WTC11 (cell line): ENCODE results near the gene FAM187B. TPM values are rescaled to one million over a fixed set of nuclear protein-coding genes. Genes with fewer than 3 reads are reported as not detected.

Experiments used
- ATAC-seq: fragments of 200-7000 bp; cut with Tn5 transposase; 2 replicates; pipeline ENCODE4 v1.10.0; 2021; ENCODE audit warnings: mild to moderate bottlenecking, moderate library complexity
- CTCF ChIA-PET: fragments of 300-600 bp; sonication (Branson Sonifier 250); formaldehyde crosslinking; loops from one replicate; lab custom pipeline; 2021; ENCODE audit warnings: antibody characterized with exemption; lab: Charles Lee
- POLR2A ChIA-PET: fragments of 350-600 bp; sonication (Branson Sonifier 250); formaldehyde crosslinking; loops from one replicate; lab custom pipeline; 2021; ENCODE audit warnings: antibody characterized with exemption; lab: Charles Lee
- DNase-seq: peaks from one replicate; pipeline ENCODE4 v3.0.0; 2021; ENCODE audit warnings: low spot score
- H3K27ac Mint-ChIP-seq: 2 replicates; pipeline ENCODE4 v1.8.0; 2021; ENCODE audit warnings: mixed read lengths
- H3K27me3 Mint-ChIP-seq: 2 replicates; pipeline ENCODE4 v1.8.0; 2021; ENCODE audit warnings: low read depth, mild to moderate bottlenecking, moderate library complexity, mixed read lengths
- H3K36me3 Mint-ChIP-seq: 2 replicates; pipeline ENCODE4 v1.8.0; 2021; ENCODE audit warnings: mixed read lengths
- H3K4me1 Mint-ChIP-seq: 2 replicates; pipeline ENCODE4 v1.8.0; 2022; ENCODE audit warnings: mixed read lengths
- H3K4me3 Mint-ChIP-seq: 2 replicates; pipeline ENCODE4 v1.8.0; 2021; ENCODE audit warnings: mild to moderate bottlenecking, moderate library complexity, mixed read lengths
- H3K9me3 Mint-ChIP-seq: 2 replicates; pipeline ENCODE4 v1.8.0; 2021; ENCODE audit warnings: mixed read lengths
- ATF1 ChIP-seq: sonication (generic); formaldehyde crosslinking; IDR thresholded peaks from 2 replicates; pipeline ENCODE4 v1.8.1; 2023; ENCODE audit warnings: mild to moderate bottlenecking, moderate library complexity, missing genetic modification reagents
- CREM ChIP-seq: sonication (generic); formaldehyde crosslinking; IDR thresholded peaks from 2 replicates; pipeline ENCODE4 v1.8.1; 2022; ENCODE audit warnings: mild to moderate bottlenecking, missing genetic modification reagents, moderate library complexity
- FOXK1 ChIP-seq: sonication (generic); formaldehyde crosslinking; IDR thresholded peaks from 2 replicates; pipeline ENCODE4 v1.8.0; 2022; ENCODE audit warnings: mild to moderate bottlenecking, moderate library complexity, missing genetic modification reagents
- GRHL2 ChIP-seq: fragments of 250-450 bp; sonication (Bioruptor Pico); IDR thresholded peaks from 2 replicates; pipeline ENCODE4 v1.8.0; 2022; ENCODE audit warnings: mild to moderate bottlenecking, moderate library complexity; ENCODE audit not compliant: insufficient replicate concordance, severe bottlenecking
- HMGA2 ChIP-seq: fragments of 250-450 bp; sonication (Bioruptor Pico); IDR thresholded peaks from 2 replicates; pipeline ENCODE4 v1.4.0; 2021; ENCODE audit warnings: mild to moderate bottlenecking, moderate library complexity
- IRF2 ChIP-seq: sonication (generic); formaldehyde crosslinking; IDR thresholded peaks from 2 replicates; pipeline ENCODE4 v1.8.0; 2022; ENCODE audit warnings: low read depth, missing genetic modification reagents, borderline replicate concordance
- MYBL2 ChIP-seq: sonication (generic); formaldehyde crosslinking; IDR thresholded peaks from 2 replicates; pipeline ENCODE4 v1.8.1; 2023; ENCODE audit warnings: mild to moderate bottlenecking, moderate library complexity, missing genetic modification reagents
- NFATC4 ChIP-seq: fragments of 250-450 bp; sonication (Bioruptor Pico); IDR thresholded peaks from 2 replicates; pipeline ENCODE4 v1.9.0; 2021; ENCODE audit warnings: mild to moderate bottlenecking
- SMAD4 ChIP-seq: sonication (generic); formaldehyde crosslinking; IDR thresholded peaks from 2 replicates; pipeline ENCODE4 v1.8.0; 2022; ENCODE audit warnings: mild to moderate bottlenecking, missing genetic modification reagents
- SOX15 ChIP-seq: fragments of 250-450 bp; sonication (Bioruptor Pico); IDR thresholded peaks from 2 replicates; pipeline ENCODE4 v1.9.0; 2021; ENCODE audit warnings: mild to moderate bottlenecking
- TEAD1 ChIP-seq: sonication (generic); formaldehyde crosslinking; IDR thresholded peaks from 2 replicates; pipeline ENCODE4 v1.8.0; 2022; ENCODE audit warnings: mild to moderate bottlenecking, missing genetic modification reagents
- TEAD4 ChIP-seq: sonication (generic); formaldehyde crosslinking; IDR thresholded peaks from 2 replicates; pipeline ENCODE4 v1.8.0; 2022; ENCODE audit warnings: mild to moderate bottlenecking, missing genetic modification reagents
- ZNF232 ChIP-seq: sonication (generic); formaldehyde crosslinking; IDR thresholded peaks from 2 replicates; pipeline ENCODE4 v1.8.0; 2022; ENCODE audit warnings: mild to moderate bottlenecking, missing genetic modification reagents
- ZNF396 ChIP-seq: fragments of 250-450 bp; sonication (Bioruptor Pico); IDR thresholded peaks from 2 replicates; pipeline ENCODE4 v1.8.0; 2021; ENCODE audit warnings: mild to moderate bottlenecking, moderate library complexity, borderline replicate concordance
- ZNF671 ChIP-seq: fragments of 250-450 bp; sonication (Bioruptor Pico); IDR thresholded peaks from 2 replicates; pipeline ENCODE4 v1.8.0; 2021; ENCODE audit warnings: mild to moderate bottlenecking
- total RNA-seq: library from RNA; stranded (reverse); gene quantifications from 3 replicates; pipeline ENCODE4 v1.2.3, GENCODE V29; 2021
- TF ChIP-seq, protein P1 (sequence below): fragments of 250-450 bp; sonication (Bioruptor Pico); IDR thresholded peaks from 2 replicates; pipeline ENCODE4 v1.9.0; 2021; ENCODE audit warnings: moderate library complexity, mild to moderate bottlenecking, inconsistent platforms, borderline replicate concordance
- TF ChIP-seq, protein P2 (sequence below): sonication (generic); formaldehyde crosslinking; conservative IDR thresholded peaks from 2 replicates; pipeline ENCODE4 v1.8.1; 2023; ENCODE audit warnings: mild to moderate bottlenecking, low read depth, missing genetic modification reagents, moderate library complexity
- TF ChIP-seq, protein P3 (sequence below): sonication (generic); formaldehyde crosslinking; IDR thresholded peaks from 2 replicates; pipeline ENCODE4 v1.8.1; 2022; ENCODE audit warnings: low read depth, mild to moderate bottlenecking, moderate library complexity, missing genetic modification reagents, borderline replicate concordance
- TF ChIP-seq, protein P4 (sequence below): sonication (generic); formaldehyde crosslinking; IDR thresholded peaks from 2 replicates; pipeline ENCODE4 v1.8.1; 2023; ENCODE audit warnings: mild to moderate bottlenecking, missing genetic modification reagents
- TF ChIP-seq, protein P5 (sequence below): sonication (generic); formaldehyde crosslinking; IDR thresholded peaks from 2 replicates; pipeline ENCODE4 v1.8.0; 2022; ENCODE audit warnings: mild to moderate bottlenecking, missing genetic modification reagents
- TF ChIP-seq, protein P6 (sequence below): fragments of 250-450 bp; sonication (Bioruptor Pico); IDR thresholded peaks from 2 replicates; pipeline ENCODE4 v2.1.2; 2022; ENCODE audit warnings: mild to moderate bottlenecking, moderate library complexity
- TF ChIP-seq, protein P7 (sequence below): fragments of 200-600 bp; IDR thresholded peaks from 2 replicates; pipeline ENCODE4 v1.8.0; 2022; ENCODE audit warnings: antibody characterized with exemption

FAM187B gene
- total RNA-seq, 1 experiment from 2014 or later: 0.20 TPM

DNA sequence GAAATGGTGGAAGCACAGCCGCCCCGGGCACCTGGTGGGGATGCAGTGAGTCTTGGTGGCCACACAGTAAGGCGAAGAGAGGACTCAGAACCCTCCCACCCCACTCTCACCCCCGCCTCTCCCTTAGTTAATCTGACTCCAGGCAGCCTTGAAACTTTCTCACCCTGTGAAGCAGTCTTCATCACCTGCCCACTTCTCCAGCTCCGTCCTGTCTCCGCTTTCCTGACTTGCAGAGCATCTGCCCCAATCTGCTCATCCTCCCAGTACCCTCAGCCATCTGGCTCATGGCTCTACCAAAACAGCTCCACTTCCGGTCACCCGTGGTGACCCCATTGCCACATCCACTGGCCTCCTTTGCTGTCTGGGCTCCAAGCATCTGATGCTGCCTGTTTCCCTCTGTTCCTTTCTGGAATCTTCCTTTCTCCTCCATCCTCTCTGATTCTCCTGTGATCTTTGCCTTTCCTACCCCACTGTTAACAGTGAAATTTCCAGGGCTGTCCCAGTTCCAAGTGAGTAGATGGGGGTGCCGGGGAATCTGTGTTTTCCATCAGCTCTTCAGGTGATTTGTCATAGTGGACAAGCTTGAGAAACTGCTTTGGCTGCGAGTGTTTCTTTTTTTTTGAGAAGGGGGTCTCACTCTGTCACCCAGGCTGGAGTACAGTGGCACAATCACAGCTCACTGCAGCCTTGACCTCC is 44.6 kb upstream of the FAM187B start (continued):
- TF ChIP-seq CREM (CRISPR knock-in tag) (no peak), TEAD4 (CRISPR knock-in tag) (no peak), NFATC4 (CRISPR knock-in tag) (no peak), TEAD1 (CRISPR knock-in tag) (no peak)
- TF ChIP-seq, protein P1, sequence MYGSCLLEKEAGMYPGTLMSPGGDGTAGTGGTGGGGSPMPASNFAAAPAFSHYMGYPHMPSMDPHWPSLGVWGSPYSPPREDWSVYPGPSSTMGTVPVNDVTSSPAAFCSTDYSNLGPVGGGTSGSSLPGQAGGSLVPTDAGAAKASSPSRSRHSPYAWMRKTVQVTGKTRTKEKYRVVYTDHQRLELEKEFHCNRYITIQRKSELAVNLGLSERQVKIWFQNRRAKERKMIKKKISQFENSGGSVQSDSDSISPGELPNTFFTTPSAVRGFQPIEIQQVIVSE (CRISPR knock-in tag): no peak
- TF ChIP-seq, all 79 proteins: peak for 0

DNA sequence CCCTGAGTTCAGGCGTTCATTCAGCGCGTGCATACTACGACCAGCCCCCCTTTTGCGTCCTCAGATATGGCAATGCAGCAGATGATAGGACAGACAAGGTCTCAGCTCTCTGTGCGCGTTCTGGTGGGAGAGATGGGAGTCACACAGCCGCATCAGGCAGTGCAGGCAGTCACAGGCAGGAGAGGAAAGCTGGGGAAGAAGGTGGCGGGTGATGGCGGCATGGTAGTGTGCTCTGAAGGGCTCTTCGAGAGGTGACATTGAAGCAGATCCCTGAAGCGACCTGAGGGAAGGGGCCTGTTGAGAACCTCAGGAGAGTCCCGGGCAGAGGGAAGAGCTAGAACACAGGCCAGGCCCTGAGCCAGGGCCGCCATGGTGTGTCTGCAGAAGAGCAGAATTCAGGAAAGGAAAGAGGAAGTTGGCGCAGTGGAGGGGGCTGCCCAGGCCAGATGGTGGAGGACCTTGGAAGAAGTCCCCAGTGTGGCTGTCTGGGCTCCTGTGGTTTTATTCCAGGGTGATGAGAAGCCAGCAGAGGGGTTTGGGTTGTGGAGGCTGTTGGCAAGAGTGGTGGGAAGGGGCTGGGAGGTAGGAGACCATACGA is 43.7 kb upstream of the FAM187B start:
- H3K4me1 Mint-ChIP-seq: no peaks in the 10 kb centered on the region

DNA sequence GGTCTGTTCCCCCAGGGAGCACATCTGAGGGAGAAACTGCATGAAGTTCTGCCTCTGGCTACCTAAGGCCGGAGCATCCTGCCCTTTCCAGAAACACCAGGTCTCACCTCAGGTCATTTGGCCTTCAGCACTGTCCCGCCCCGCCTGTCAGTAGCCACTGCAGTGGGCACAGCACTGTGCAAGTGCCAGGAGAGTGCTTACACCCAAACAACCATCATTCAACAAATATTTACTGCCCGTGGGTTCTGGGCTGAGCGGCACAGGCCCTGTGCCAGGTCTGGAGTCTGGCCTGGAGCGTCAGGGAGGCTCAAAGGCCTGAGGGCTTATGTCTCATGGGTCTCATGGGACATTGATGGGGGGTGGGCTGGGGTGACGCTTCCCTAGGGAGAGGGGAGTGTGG is 43.0 kb upstream of the FAM187B start:
- CTCF ChIA-PET: no interaction called here
- ATAC-seq (no peak), DNase-seq (no peak)
- TF ChIP-seq, protein P2, sequence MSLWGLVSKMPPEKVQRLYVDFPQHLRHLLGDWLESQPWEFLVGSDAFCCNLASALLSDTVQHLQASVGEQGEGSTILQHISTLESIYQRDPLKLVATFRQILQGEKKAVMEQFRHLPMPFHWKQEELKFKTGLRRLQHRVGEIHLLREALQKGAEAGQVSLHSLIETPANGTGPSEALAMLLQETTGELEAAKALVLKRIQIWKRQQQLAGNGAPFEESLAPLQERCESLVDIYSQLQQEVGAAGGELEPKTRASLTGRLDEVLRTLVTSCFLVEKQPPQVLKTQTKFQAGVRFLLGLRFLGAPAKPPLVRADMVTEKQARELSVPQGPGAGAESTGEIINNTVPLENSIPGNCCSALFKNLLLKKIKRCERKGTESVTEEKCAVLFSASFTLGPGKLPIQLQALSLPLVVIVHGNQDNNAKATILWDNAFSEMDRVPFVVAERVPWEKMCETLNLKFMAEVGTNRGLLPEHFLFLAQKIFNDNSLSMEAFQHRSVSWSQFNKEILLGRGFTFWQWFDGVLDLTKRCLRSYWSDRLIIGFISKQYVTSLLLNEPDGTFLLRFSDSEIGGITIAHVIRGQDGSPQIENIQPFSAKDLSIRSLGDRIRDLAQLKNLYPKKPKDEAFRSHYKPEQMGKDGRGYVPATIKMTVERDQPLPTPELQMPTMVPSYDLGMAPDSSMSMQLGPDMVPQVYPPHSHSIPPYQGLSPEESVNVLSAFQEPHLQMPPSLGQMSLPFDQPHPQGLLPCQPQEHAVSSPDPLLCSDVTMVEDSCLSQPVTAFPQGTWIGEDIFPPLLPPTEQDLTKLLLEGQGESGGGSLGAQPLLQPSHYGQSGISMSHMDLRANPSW (CRISPR knock-in tag): no peak
- TF ChIP-seq, protein P3, sequence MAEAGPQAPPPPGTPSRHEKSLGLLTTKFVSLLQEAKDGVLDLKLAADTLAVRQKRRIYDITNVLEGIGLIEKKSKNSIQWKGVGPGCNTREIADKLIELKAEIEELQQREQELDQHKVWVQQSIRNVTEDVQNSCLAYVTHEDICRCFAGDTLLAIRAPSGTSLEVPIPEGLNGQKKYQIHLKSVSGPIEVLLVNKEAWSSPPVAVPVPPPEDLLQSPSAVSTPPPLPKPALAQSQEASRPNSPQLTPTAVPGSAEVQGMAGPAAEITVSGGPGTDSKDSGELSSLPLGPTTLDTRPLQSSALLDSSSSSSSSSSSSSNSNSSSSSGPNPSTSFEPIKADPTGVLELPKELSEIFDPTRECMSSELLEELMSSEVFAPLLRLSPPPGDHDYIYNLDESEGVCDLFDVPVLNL (CRISPR knock-in tag): no peak
- TF ChIP-seq MYBL2 (no peak), FOXK1 (no peak), ATF1 (no peak), HMGA2 (CRISPR knock-in tag) (no peak), SMAD4 (CRISPR knock-in tag) (no peak)
- TF ChIP-seq, protein P4, sequence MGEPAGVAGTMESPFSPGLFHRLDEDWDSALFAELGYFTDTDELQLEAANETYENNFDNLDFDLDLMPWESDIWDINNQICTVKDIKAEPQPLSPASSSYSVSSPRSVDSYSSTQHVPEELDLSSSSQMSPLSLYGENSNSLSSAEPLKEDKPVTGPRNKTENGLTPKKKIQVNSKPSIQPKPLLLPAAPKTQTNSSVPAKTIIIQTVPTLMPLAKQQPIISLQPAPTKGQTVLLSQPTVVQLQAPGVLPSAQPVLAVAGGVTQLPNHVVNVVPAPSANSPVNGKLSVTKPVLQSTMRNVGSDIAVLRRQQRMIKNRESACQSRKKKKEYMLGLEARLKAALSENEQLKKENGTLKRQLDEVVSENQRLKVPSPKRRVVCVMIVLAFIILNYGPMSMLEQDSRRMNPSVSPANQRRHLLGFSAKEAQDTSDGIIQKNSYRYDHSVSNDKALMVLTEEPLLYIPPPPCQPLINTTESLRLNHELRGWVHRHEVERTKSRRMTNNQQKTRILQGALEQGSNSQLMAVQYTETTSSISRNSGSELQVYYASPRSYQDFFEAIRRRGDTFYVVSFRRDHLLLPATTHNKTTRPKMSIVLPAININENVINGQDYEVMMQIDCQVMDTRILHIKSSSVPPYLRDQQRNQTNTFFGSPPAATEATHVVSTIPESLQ: no peak
- TF ChIP-seq, protein P5, sequence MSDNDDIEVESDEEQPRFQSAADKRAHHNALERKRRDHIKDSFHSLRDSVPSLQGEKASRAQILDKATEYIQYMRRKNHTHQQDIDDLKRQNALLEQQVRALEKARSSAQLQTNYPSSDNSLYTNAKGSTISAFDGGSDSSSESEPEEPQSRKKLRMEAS: no peak
- TF ChIP-seq, all 79 proteins: peak for 0
- Mint-ChIP-seq H3K27ac (peak overlapping the region; percentile 57; the same call in 1 of the 2 replicates), H3K36me3 (peaks cover 51% of the 10 kb centered on the region), H3K27me3 (no peaks in the 10 kb centered on the region), H3K4me3 (no peak overlapping the region), H3K9me3 (no peaks in the 10 kb centered on the region), H3K4me1 (no peaks in the 10 kb centered on the region)
- POLR2A ChIA-PET: no interaction called here

More for the DNA sequence above, 43.7 kb upstream of the FAM187B start:
- ChIA-PET POLR2A (no interaction called here), CTCF (no interaction called here)
- H3K27ac Mint-ChIP-seq: peak overlapping the region; percentile 57; the same call in 1 of the 2 replicates
- no peak for ATAC-seq
- no peaks in the 10 kb centered on the region for H3K9me3 Mint-ChIP-seq
- no peak overlapping the region for H3K4me3 Mint-ChIP-seq
- H3K27me3 Mint-ChIP-seq: no peaks in the 10 kb centered on the region
- TF ChIP-seq, protein P6, sequence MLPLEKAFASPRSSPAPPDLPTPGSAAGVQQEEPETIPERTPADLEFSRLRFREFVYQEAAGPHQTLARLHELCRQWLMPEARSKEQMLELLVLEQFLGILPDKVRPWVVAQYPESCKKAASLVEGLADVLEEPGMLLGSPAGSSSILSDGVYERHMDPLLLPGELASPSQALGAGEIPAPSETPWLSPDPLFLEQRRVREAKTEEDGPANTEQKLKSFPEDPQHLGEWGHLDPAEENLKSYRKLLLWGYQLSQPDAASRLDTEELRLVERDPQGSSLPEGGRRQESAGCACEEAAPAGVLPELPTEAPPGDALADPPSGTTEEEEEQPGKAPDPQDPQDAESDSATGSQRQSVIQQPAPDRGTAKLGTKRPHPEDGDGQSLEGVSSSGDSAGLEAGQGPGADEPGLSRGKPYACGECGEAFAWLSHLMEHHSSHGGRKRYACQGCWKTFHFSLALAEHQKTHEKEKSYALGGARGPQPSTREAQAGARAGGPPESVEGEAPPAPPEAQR (CRISPR knock-in tag): no peak
- no peak for TF ChIP-seq IRF2 (CRISPR knock-in tag)
- no peak for TF ChIP-seq ZNF232 (CRISPR knock-in tag)
- no peak for TF ChIP-seq GRHL2 (CRISPR knock-in tag)
- TF ChIP-seq, protein P7, sequence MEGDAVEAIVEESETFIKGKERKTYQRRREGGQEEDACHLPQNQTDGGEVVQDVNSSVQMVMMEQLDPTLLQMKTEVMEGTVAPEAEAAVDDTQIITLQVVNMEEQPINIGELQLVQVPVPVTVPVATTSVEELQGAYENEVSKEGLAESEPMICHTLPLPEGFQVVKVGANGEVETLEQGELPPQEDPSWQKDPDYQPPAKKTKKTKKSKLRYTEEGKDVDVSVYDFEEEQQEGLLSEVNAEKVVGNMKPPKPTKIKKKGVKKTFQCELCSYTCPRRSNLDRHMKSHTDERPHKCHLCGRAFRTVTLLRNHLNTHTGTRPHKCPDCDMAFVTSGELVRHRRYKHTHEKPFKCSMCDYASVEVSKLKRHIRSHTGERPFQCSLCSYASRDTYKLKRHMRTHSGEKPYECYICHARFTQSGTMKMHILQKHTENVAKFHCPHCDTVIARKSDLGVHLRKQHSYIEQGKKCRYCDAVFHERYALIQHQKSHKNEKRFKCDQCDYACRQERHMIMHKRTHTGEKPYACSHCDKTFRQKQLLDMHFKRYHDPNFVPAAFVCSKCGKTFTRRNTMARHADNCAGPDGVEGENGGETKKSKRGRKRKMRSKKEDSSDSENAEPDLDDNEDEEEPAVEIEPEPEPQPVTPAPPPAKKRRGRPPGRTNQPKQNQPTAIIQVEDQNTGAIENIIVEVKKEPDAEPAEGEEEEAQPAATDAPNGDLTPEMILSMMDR: no peak
- TF ChIP-seq ZNF396 (CRISPR knock-in tag): no peak
- no peak for TF ChIP-seq SOX15 (CRISPR knock-in tag)
- no peak for TF ChIP-seq SMAD4 (CRISPR knock-in tag)
- TF ChIP-seq HMGA2 (CRISPR knock-in tag): no peak
- TF ChIP-seq ZNF671: no peak
- TF ChIP-seq MYBL2: no peak
- DNase-seq: no peak
- H3K36me3 Mint-ChIP-seq: peaks cover 56% of the 10 kb centered on the region
